GM12878 (cell line): Measurements from ENCODE around the gene DIRAS1. TPM values are rescaled to one million over a fixed set of nuclear protein-coding genes. Genes with fewer than 3 reads are reported as not detected.

ENCODE experiments used
- BCL11A ChIP-seq: IDR thresholded peaks from 2 replicates; pipeline ENCODE4 v1.6.1; 2011; ENCODE audit warnings: low read depth, low read length
- BMI1 ChIP-seq: fragments of 450-650 bp; IDR thresholded peaks from 2 replicates; pipeline ENCODE4 v1.6.1; 2016; ENCODE audit warnings: mild to moderate bottlenecking, moderate library complexity, borderline replicate concordance
- CEBPB ChIP-seq, 2 experiments: fragments of 150-350 bp in 1 of 2; IDR thresholded peaks; 2 replicates each; pipeline ENCODE4 v1.6.1; 2012 to 2014; ENCODE audit warnings: low read depth in 2 of 2, low read length in 2 of 2, borderline replicate concordance in 1 of 2, inconsistent platforms in 1 of 2
- GATAD2B ChIP-seq: fragments of 450-650 bp; conservative IDR thresholded peaks from 2 replicates; pipeline ENCODE4 v1.6.1; 2017; ENCODE audit warnings: low read depth, mild to moderate bottlenecking, moderate library complexity
- IKZF2 ChIP-seq, 2 experiments: fragments of 450-650 bp; IDR thresholded peaks; 2 replicates each; pipeline ENCODE4 v1.6.1; 2017; ENCODE audit warnings: mild to moderate bottlenecking in 2 of 2, moderate library complexity in 2 of 2
- KDM1A ChIP-seq: fragments of 200-600 bp; sonication (generic); IDR thresholded peaks from 2 replicates; pipeline ENCODE4 v1.6.1; 2016; ENCODE audit warnings: borderline replicate concordance
- KLF5 ChIP-seq: fragments of 450-650 bp; IDR thresholded peaks from 2 replicates; pipeline ENCODE4 v1.6.1; 2014; ENCODE audit warnings: mild to moderate bottlenecking; ENCODE audit not compliant: partially characterized antibody
- MTA2 ChIP-seq: fragments of 450-650 bp; IDR thresholded peaks from 2 replicates; pipeline ENCODE4 v1.6.1; 2016; ENCODE audit warnings: low read depth, mild to moderate bottlenecking, moderate library complexity
- NFXL1 ChIP-seq: fragments of 450-650 bp; IDR thresholded peaks from 2 replicates; pipeline ENCODE4 v1.6.1; 2017; ENCODE audit warnings: antibody characterized with exemption, mild to moderate bottlenecking, borderline replicate concordance
- POLR2A ChIP-seq: IDR thresholded peaks from 2 replicates; pipeline ENCODE4 v1.6.1; 2011; ENCODE audit warnings: low read depth, mild to moderate bottlenecking, low read length
- RAD21 ChIP-seq: IDR thresholded peaks from 2 replicates; pipeline ENCODE4 v1.6.1; 2011; ENCODE audit warnings: mild to moderate bottlenecking, low read depth, low read length, moderate library complexity; ENCODE audit not compliant: insufficient read depth
- RCOR1 ChIP-seq: conservative IDR thresholded peaks from 2 replicates; pipeline ENCODE4 v1.6.1; 2012; ENCODE audit warnings: low read depth, low read length, improper control_type of control experiment
- SMAD1 ChIP-seq: fragments of 450-650 bp; IDR thresholded peaks from 2 replicates; pipeline ENCODE4 v1.6.1; 2018; ENCODE audit warnings: mild to moderate bottlenecking, low read depth; ENCODE audit not compliant: partially characterized antibody
- SP1 ChIP-seq: IDR thresholded peaks from one replicate; pipeline ENCODE4 v1.6.1; 2011; ENCODE audit warnings: low read depth, low read length
- STAT3 ChIP-seq: IDR thresholded peaks from 2 replicates; pipeline ENCODE4 v1.6.1; 2011; ENCODE audit warnings: low read depth, low read length, improper control_type of control experiment
- ZNF622 ChIP-seq: fragments of 450-650 bp; IDR thresholded peaks from 2 replicates; pipeline ENCODE4 v1.6.1; 2017; ENCODE audit warnings: mild to moderate bottlenecking, inconsistent platforms
- polyA plus RNA-seq, 11 experiments: library from polyadenylated mRNA; depleted of rRNA in 4 of 11; unstranded in 6 of 11; stranded (reverse) in 5 of 11; fragments of >200 nt; fragmentation: Nextera tagmentation in 4 of 11; fragmentation: Illumina TruSeq in 1 of 11; extraction: Ambion mirVana in 4 of 11; extraction: Trizol in 1 of 11; gene quantifications; 1 replicate in 1 of 11; 2 replicates in 10 of 11; pipeline versions ENCODE4 v1.2.1 to v1.2.3, GENCODE V29; 2011 to 2016; ENCODE audit warnings: inconsistent platforms in 2 of 11, missing spikeins in 2 of 11, low read depth in 1 of 11
- total RNA-seq, 4 experiments: library from RNA; depleted of rRNA in 3 of 4; stranded (reverse); fragments of >200 nt in 3 of 4; fragmentation: Illumina TruSeq in 1 of 4; extraction: Trizol in 1 of 4; gene quantifications; 2 replicates each; pipeline versions ENCODE4 v1.2.1 to v1.2.3, GENCODE V29; 2013 to 2021
- TF ChIP-seq, protein P1 (sequence below): fragments of 450-650 bp; IDR thresholded peaks from 2 replicates; pipeline ENCODE4 v1.6.1; 2017; ENCODE audit warnings: mild to moderate bottlenecking, moderate library complexity
- TF ChIP-seq, protein P2 (sequence below): fragments of 450-650 bp; IDR thresholded peaks from 2 replicates; pipeline ENCODE4 v1.6.1; 2016; ENCODE audit warnings: mild to moderate bottlenecking
- TF ChIP-seq, protein P3 (sequence below): fragments of 150-350 bp; IDR thresholded peaks from 2 replicates; pipeline ENCODE4 v1.6.1; 2016; ENCODE audit warnings: low read depth, low read length
- TF ChIP-seq, protein P4 (sequence below): fragments of 450-650 bp; IDR thresholded peaks from 2 replicates; pipeline ENCODE4 v1.6.1; 2017; ENCODE audit warnings: low read depth, mild to moderate bottlenecking, moderate library complexity

DIRAS1 gene
- total and polyA plus RNA-seq, 10 of the 15 experiments (the other 5 are each of a cell fraction or from before 2014, with no cell fraction given): 0.04 to 0.18 (median 0.08) TPM; not detected in 3

DNA sequence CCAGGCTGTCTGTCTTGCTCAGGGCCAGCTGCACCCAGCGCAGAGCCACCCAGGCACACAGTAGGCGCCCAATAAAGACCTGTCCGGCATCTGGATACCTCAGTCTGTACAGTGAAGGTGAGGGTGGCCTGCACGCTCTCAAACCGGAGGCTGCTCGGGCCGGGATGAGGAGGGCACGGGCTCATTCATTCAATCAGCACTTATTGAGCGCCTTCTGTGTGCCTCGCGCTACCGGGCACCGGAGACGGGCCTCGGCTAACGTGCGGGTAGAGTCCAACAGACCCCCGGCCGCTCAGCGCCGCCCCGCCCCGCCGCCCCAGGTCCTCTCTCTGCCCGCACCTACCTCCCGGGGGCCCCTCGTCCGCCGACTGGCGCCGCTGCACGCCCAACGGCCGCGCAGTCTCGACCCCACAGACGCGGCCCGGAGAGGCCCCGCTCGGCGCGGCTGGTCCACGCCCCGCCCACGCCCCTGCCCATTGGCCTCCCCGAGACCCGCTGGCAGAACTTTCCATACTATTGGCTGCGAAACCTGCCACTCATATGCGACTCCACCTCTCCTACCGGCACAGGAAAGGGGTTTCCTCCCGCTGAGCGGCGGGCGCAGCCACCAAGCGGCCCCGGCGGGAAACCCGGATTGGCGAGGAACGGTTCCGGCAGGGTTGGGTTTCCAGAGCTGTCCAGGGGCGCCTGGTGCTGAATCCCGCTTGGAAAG lies 18.6 kb upstream of the DIRAS1 start, which contains the start of gene SLC39A3 (continued):
- TF ChIP-seq SP1 (peak; percentile 96), BCL11A (no peak), SMAD1 (no peak), KDM1A (no peak), STAT3 (no peak), CEBPB (IDR thresholded peaks at IDR 0.05; ENCODE audit: borderline replicate concordance in 1 of 2, low read depth in 2 of 2, low read length in 2 of 2) (0 out of 4 replicates have a peak, but pooled peaks of 1 of the 2 experiments have one; percentile 20), POLR2A (peak; percentile 81), RCOR1 (0 out of 2 replicates have a peak, but pooled peaks have one; percentile 40), MTA2 (no peak), GATAD2B (no peak), ZNF622 (no peak), IKZF2 (IDR thresholded peaks at IDR 0.05) (peak; percentile 67 to 71; a peak in 3 of 4 replicates), KLF5 (peak; percentile 56), NFXL1 (no peak), BMI1 (no peak), RAD21 (0 out of 2 replicates have a peak, but pooled peaks have one; percentile 8)
- TF ChIP-seq, protein P1, sequence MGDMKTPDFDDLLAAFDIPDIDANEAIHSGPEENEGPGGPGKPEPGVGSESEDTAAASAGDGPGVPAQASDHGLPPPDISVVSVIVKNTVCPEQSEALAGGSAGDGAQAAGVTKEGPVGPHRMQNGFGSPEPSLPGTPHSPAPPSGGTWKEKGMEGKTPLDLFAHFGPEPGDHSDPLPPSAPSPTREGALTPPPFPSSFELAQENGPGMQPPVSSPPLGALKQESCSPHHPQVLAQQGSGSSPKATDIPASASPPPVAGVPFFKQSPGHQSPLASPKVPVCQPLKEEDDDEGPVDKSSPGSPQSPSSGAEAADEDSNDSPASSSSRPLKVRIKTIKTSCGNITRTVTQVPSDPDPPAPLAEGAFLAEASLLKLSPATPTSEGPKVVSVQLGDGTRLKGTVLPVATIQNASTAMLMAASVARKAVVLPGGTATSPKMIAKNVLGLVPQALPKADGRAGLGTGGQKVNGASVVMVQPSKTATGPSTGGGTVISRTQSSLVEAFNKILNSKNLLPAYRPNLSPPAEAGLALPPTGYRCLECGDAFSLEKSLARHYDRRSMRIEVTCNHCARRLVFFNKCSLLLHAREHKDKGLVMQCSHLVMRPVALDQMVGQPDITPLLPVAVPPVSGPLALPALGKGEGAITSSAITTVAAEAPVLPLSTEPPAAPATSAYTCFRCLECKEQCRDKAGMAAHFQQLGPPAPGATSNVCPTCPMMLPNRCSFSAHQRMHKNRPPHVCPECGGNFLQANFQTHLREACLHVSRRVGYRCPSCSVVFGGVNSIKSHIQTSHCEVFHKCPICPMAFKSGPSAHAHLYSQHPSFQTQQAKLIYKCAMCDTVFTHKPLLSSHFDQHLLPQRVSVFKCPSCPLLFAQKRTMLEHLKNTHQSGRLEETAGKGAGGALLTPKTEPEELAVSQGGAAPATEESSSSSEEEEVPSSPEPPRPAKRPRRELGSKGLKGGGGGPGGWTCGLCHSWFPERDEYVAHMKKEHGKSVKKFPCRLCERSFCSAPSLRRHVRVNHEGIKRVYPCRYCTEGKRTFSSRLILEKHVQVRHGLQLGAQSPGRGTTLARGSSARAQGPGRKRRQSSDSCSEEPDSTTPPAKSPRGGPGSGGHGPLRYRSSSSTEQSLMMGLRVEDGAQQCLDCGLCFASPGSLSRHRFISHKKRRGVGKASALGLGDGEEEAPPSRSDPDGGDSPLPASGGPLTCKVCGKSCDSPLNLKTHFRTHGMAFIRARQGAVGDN: no peak
- TF ChIP-seq, protein P2, sequence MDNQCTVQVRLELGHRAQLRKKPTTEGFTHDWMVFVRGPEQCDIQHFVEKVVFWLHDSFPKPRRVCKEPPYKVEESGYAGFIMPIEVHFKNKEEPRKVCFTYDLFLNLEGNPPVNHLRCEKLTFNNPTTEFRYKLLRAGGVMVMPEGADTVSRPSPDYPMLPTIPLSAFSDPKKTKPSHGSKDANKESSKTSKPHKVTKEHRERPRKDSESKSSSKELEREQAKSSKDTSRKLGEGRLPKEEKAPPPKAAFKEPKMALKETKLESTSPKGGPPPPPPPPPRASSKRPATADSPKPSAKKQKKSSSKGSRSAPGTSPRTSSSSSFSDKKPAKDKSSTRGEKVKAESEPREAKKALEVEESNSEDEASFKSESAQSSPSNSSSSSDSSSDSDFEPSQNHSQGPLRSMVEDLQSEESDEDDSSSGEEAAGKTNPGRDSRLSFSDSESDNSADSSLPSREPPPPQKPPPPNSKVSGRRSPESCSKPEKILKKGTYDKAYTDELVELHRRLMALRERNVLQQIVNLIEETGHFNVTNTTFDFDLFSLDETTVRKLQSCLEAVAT: no peak
- TF ChIP-seq, protein P3, sequence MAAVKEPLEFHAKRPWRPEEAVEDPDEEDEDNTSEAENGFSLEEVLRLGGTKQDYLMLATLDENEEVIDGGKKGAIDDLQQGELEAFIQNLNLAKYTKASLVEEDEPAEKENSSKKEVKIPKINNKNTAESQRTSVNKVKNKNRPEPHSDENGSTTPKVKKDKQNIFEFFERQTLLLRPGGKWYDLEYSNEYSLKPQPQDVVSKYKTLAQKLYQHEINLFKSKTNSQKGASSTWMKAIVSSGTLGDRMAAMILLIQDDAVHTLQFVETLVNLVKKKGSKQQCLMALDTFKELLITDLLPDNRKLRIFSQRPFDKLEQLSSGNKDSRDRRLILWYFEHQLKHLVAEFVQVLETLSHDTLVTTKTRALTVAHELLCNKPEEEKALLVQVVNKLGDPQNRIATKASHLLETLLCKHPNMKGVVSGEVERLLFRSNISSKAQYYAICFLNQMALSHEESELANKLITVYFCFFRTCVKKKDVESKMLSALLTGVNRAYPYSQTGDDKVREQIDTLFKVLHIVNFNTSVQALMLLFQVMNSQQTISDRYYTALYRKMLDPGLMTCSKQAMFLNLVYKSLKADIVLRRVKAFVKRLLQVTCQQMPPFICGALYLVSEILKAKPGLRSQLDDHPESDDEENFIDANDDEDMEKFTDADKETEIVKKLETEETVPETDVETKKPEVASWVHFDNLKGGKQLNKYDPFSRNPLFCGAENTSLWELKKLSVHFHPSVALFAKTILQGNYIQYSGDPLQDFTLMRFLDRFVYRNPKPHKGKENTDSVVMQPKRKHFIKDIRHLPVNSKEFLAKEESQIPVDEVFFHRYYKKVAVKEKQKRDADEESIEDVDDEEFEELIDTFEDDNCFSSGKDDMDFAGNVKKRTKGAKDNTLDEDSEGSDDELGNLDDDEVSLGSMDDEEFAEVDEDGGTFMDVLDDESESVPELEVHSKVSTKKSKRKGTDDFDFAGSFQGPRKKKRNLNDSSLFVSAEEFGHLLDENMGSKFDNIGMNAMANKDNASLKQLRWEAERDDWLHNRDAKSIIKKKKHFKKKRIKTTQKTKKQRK: peak; percentile 47; the same call in 1 of the 2 replicates
- TF ChIP-seq, protein P4, sequence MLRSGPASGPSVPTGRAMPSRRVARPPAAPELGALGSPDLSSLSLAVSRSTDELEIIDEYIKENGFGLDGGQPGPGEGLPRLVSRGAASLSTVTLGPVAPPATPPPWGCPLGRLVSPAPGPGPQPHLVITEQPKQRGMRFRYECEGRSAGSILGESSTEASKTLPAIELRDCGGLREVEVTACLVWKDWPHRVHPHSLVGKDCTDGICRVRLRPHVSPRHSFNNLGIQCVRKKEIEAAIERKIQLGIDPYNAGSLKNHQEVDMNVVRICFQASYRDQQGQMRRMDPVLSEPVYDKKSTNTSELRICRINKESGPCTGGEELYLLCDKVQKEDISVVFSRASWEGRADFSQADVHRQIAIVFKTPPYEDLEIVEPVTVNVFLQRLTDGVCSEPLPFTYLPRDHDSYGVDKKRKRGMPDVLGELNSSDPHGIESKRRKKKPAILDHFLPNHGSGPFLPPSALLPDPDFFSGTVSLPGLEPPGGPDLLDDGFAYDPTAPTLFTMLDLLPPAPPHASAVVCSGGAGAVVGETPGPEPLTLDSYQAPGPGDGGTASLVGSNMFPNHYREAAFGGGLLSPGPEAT: peak; percentile 81
